Muscle of leg (tissue), 11 donors: ENCODE results near the gene UBAP2L. TPM values are rescaled to one million over a fixed set of nuclear protein-coding genes. Genes with fewer than 3 reads are reported as not detected.
A peak's percentile ranks its signal among the peaks of the same experiment; 100 is the strongest.
"Not testable (repeated sequence)": the region's sequence is repeated elsewhere in the genome, so short reads cannot be mapped to it uniquely, and the experiment has no call there.

Source experiments
- DNase-seq: peaks from one replicate; pipeline ENCODE4 v3.0.0; 2013
- H3K27ac ChIP-seq: one replicate; pipeline ENCODE4 v1.5.1; 2013; ENCODE audit warnings: mild to moderate bottlenecking, low read length, control low read depth
- H3K27me3 ChIP-seq: one replicate; pipeline ENCODE4 v1.6.1; 2013; ENCODE audit warnings: low read length; ENCODE audit not compliant: control insufficient read depth, insufficient read depth
- H3K36me3 ChIP-seq: one replicate; pipeline ENCODE4 v1.6.1; 2013; ENCODE audit warnings: low read length; ENCODE audit not compliant: control insufficient read depth, insufficient read depth
- H3K4me1 ChIP-seq: one replicate; pipeline ENCODE4 v1.6.1; 2013; ENCODE audit warnings: low read length; ENCODE audit not compliant: control insufficient read depth, insufficient read depth
- H3K4me3 ChIP-seq: one replicate; pipeline ENCODE4 v1.5.1; 2013; ENCODE audit warnings: low read length, control low read depth
- H3K9me3 ChIP-seq: replicated peaks from 2 replicates; pipeline ENCODE4 v1.6.1; 2013; ENCODE audit warnings: low read depth, low read length; ENCODE audit not compliant: control insufficient read depth
- WGBS: methylation state at CpG from one replicate; pipeline ENCODE4 v1.1.5; 2013; ENCODE audit warnings: missing lambda C conversion rate; ENCODE audit not compliant: insufficient coverage; 5-methylcytosine and 5-hydroxymethylcytosine counted together
- polyA plus RNA-seq, 8 donors: library from polyadenylated mRNA; unstranded; fragments of 120-200 nt; gene quantifications; one replicate each; pipeline versions ENCODE4 v1.2.1 to v1.2.3, GENCODE V29; 2013; ENCODE audit warnings: inconsistent platforms in 1 of 8, low replicate concordance in 1 of 8; ENCODE audit not compliant: insufficient read length in 8 of 8, insufficient read depth in 1 of 8
- total RNA-seq: library from RNA; stranded (reverse); fragments of 120-200 nt; gene quantifications from one replicate; pipeline ENCODE4 v1.2.4, GENCODE V29; 2013

Gene UBAP2L
- total and polyA plus RNA-seq, 9 donors, result 42.7 to 129 (median 106) TPM

DNA sequence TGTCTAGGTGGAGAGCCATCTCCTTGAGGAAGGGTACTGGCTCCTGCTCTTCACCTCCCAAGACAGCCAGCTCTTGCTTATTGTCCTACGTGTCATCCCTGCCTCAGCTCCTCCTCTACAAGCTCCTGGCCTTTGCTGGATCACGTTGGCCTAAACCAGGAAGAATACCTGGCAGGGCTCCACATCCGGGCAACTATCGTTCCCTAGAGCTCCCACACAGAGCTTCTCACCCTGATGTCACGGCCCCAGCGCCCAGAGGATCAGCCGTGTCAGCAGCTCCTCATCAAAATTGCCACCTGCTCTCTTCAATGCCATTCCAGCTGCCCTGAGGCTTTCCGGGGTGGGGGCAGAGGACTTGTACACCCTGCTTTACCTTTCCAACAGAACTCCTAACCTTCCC lies 26.9 kb upstream of the UBAP2L start:
- DNase-seq, result peak; percentile 31
- peak overlapping the region; percentile 42 for H3K27ac ChIP-seq
- peaks cover 15% of the 10 kb centered on the region for H3K4me1 ChIP-seq
- WGBS, result 64% methylated on average over 8 of the region's 8 CpGs
- peaks cover 7% of the 10 kb centered on the region for H3K27me3 ChIP-seq
- H3K9me3 ChIP-seq, result no peaks in the 10 kb centered on the region
- H3K36me3 ChIP-seq, result no peaks in the 10 kb centered on the region
- no peak overlapping the region for H3K4me3 ChIP-seq

DNA sequence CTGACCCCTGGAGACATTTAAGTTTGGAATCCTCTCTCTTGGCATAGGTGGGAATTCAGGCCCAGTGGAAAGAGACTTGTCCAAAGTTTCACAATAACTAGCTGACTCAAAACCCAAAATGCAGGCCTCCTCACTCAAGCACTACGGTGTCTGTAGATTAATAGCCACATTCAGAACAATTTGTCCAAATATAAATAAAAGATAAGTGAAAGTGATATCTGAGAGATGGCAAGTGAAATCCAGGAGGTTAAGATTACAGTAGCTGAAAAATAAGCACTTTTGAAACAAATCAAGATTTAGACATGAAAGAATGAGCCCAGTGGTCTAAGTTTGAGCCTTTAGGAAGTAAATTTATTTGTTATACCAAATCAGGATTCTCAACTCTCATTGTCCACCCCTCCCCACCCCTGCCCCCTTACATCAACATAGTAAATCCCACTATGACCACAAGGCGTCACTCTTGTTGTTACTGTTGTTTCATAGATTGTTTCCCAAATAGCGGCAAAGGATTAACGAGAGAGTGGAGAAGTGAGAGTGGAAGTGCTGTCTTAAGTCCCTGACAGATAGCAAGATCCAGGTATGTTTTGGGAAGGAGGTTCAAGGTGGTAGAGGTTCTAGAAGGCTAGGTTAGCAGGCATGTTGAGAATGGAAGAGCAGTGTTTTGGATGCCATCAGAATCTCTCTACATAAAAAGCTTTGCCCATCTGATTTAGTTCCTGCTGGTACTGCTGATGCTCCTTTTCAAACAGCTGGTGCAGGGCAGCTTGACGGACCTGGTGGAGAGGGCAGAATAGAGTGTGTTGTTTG lies 21.8 kb upstream of the UBAP2L start:
- no peaks in the 10 kb centered on the region for H3K4me1 ChIP-seq
- peaks cover 6% of the 10 kb centered on the region for H3K27me3 ChIP-seq
- WGBS, result 0% methylated on average over 2 of the region's 5 CpGs
- H3K4me3 ChIP-seq, result no peak overlapping the region
- H3K36me3 ChIP-seq, result no peaks in the 10 kb centered on the region
- no peaks in the 10 kb centered on the region for H3K9me3 ChIP-seq
- peak; percentile 84 for DNase-seq
- H3K27ac ChIP-seq, result no peak overlapping the region

DNA sequence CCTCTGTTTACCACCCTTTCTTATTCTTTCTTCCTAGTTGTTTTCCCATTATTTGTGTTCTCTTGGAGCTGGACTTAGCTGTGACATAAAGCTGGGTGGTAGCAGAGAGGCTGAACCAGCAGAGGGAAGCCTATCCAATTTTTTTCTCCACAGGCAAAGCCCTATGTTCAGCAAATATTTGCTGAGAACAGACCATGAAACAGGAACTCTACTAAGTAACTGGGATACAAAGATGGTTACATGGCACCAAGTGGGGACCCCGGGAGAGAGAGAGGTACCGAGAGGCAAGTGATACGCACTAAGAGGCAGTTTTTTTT lies 21.2 kb upstream of the UBAP2L start:
- H3K27me3 ChIP-seq, result peaks cover 2% of the 10 kb centered on the region
- WGBS, result 85% methylated on average over 3 of the region's 3 CpGs
- no peaks in the 10 kb centered on the region for H3K4me1 ChIP-seq
- H3K9me3 ChIP-seq, result no peaks in the 10 kb centered on the region
- H3K36me3 ChIP-seq, result no peaks in the 10 kb centered on the region
- no peak for DNase-seq
- H3K4me3 ChIP-seq, result no peak overlapping the region
- no peak overlapping the region for H3K27ac ChIP-seq

DNA sequence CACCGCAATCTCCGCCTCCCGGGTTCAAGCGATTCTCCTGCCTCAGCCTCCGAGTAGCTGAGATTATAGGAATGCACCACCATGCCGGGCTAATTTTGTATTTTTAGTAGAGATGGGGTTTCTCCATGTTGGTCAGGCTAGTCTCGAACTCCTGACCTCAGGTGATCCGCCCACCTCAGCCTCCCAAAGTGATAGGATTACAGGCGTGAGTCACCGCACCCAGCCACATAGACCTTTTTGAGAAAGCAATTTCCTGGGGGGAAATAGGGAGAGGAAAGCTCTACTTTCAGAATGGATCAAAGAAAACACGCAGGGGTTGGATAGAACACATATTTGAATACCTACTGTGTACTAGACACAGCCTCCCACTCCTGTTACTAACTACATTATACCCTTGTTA lies 15.0 kb upstream of the UBAP2L start:
- DNase-seq, result not testable (repeated sequence)

DNA sequence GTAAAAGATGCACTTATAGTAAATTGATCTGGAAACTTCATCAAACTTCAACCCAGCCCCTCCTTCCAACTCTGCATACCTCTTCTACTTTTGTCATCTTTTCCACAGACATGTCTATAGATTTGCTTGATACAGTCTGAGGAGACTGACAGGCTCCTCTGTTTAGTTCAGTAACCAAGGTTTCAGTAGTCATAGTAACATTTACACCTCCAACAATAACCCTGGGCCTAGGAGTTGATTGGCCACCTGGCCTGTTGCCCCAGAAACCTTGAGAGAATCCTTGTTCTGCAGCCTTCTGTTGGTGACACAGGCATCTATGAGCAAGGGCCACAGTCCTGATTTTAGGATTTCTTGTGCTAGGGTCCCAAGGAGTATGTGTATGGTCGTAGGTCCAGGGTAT lies 14.6 kb upstream of the UBAP2L start, which contains the start of gene CFAP141:
CFAP141 (minus strand) TSS at position 138 of the 400 bp plus-strand sequence; CDS start at position 112, 26 bp downstream.
- Histone ChIP-seq H3K4me1 (no peaks in the 10 kb centered on the region), H3K36me3 (peaks cover 40% of the 10 kb centered on the region), H3K9me3 (no peaks in the 10 kb centered on the region), H3K4me3 (no peak within 1 kb of the TSS), H3K27me3 (no peaks in the 10 kb centered on the region), H3K27ac (peak within 1 kb of the TSS; percentile 2)
- no CpG with 5 or more reads among the region's 1 CpG for WGBS
- DNase-seq, result peak; percentile 69

More for the DNA sequence above, 15.0 kb upstream of the UBAP2L start:
- H3K9me3 ChIP-seq, H3K4me1 ChIP-seq, H3K4me3 ChIP-seq, H3K27me3 ChIP-seq, H3K27ac ChIP-seq: not testable (repeated sequence)
- 100% methylated on average over 4 of the region's 11 CpGs for WGBS
- peaks cover 40% of the 10 kb centered on the region for H3K36me3 ChIP-seq

DNA sequence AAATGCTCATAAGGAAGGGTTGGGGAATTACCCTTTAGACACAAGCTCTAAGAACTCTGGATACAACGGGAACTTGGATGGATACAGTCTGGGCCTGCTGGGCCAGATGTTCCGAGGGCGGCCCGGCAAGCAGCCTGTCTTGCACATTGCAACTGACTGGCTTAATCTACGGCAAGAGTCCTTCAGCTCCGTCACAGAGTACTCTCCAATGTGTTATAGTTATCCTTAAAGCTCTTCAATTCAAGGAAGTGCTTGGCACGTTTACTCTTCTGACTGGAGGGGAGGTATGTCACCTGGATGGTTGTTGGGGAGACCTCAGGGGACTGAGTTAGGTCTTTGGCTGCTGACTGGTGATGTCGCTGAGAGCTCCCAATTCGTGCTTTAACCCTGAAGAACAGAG lies 13.5 kb upstream of the UBAP2L start:
- H3K36me3 ChIP-seq, result peaks cover 49% of the 10 kb centered on the region
- no peak overlapping the region for H3K27ac ChIP-seq
- WGBS, result 68% methylated on average over 5 of the region's 9 CpGs

DNA sequence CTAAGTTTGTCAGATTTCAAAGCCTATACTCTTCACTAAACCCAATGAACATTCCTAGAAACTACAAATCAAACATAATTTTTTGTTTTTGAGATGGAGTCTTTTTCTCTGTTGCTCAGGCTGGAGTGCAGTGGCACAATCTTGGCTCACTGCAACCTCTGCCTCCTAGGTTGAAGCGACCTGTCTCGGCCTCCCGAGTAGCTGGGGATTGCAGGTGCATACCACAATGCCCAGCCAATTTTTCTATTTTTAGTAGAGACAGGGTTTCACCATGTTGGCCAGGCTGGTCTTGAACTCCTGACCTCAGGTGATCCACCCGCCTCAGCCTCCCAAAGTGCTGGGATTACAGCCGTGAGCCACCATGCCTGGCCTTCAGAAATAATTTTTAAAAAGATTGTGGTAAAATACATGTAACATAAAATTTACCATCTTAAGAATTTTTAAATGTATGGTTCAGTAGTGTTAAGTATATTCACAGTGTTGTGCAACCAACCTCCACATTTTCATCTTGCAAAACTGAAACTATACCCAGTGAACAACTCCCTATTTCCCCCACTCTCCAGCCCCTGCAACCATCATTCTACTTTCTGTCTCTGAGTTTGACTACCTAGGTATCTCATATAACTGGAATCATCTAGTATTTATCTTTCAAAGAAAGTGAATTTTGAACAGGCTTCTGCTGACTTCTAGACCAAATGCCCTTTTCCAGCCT lies 11.9 kb upstream of the UBAP2L start:
- Histone ChIP-seq H3K9me3 (no peaks in the 10 kb centered on the region), H3K4me1 (no peaks in the 10 kb centered on the region), H3K4me3 (no peak overlapping the region), H3K36me3 (peaks cover 65% of the 10 kb centered on the region), H3K27ac (no peak overlapping the region), H3K27me3 (no peaks in the 10 kb centered on the region)
- no peak for DNase-seq
- no CpG with 5 or more reads among the region's 5 CpGs for WGBS

More for the DNA sequence above, 13.5 kb upstream of the UBAP2L start:
- H3K4me1 ChIP-seq, result no peaks in the 10 kb centered on the region
- H3K9me3 ChIP-seq, result no peaks in the 10 kb centered on the region
- DNase-seq, result no peak
- H3K4me3 ChIP-seq, result no peak overlapping the region
- H3K27me3 ChIP-seq, result no peaks in the 10 kb centered on the region

DNA sequence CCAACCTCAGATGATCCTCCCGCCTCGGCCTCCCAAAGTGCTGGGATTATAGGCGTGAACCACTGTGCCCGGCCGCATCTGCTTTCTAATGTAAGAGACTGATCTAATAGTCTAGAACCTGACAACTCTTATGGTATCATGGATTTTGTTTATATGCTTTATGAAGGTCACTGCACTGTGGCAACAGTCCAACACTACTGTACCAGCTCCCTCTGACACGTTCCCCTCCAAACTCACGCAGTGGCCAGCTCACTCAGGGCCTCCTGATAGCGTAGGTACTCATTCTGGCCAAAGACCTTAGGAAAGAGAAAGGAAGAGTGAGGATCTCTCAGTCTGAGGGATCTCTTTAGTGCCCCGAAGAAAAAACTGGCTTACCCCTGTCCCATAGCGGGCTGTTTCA lies 8.7 kb upstream of the UBAP2L start:
- no peak overlapping the region for H3K4me3 ChIP-seq
- no peaks in the 10 kb centered on the region for H3K9me3 ChIP-seq
- no peak for DNase-seq
- no peaks in the 10 kb centered on the region for H3K4me1 ChIP-seq
- peaks cover 60% of the 10 kb centered on the region for H3K36me3 ChIP-seq
- no peak overlapping the region for H3K27ac ChIP-seq
- no peaks in the 10 kb centered on the region for H3K27me3 ChIP-seq
- 97% methylated on average over 5 of the region's 10 CpGs for WGBS

DNA sequence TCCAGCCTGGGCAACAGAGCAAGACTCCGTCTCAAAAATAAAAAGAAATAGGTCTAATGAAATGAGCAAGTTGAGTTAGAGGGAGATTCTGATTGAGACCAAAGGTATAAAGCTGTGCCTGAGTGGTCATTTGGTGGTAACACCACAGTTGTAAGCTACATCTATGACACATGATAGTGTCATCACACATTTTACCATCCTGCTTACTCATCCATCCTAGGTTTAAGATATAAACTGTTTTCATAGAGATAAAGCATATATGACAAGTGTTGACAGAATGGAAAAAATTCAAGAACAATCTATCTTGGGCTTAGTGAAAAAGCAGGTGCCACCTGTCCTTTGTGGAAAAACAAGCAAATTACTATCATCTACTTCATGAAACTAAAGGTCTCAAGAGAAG lies 7.5 kb upstream of the UBAP2L start:
- H3K27me3 ChIP-seq, result no peaks in the 10 kb centered on the region
- no peak overlapping the region for H3K27ac ChIP-seq
- no peak overlapping the region for H3K4me3 ChIP-seq
- no peaks in the 10 kb centered on the region for H3K9me3 ChIP-seq
- peaks cover 62% of the 10 kb centered on the region for H3K36me3 ChIP-seq
- H3K4me1 ChIP-seq, result no peaks in the 10 kb centered on the region
- no CpG with 5 or more reads among the region's 1 CpG for WGBS
- DNase-seq, result no peak

DNA sequence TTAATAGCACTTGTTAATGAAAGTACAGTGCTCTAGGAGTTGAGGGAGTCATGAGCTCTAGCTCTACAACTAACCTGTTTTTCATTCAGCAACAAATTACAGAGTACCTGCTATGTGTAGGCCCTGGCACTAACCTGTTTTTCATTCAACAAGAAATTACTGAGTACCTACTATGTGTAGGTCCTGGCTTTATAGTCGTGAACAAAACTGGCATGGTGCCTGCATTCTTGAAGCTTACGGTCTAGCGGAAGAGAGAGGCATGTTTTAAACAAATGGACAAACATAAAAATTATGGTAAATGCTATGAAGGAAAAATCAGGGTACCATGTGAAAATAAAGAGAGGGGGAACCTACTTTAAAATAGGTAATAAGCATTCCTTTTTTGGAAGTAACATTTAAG lies 2.2 kb upstream of the UBAP2L start:
- Histone ChIP-seq H3K27ac (no peak overlapping the region), H3K9me3 (no peaks in the 10 kb centered on the region), H3K4me3 (no peak overlapping the region), H3K27me3 (no peaks in the 10 kb centered on the region), H3K4me1 (peaks cover 10% of the 10 kb centered on the region), H3K36me3 (peaks cover 29% of the 10 kb centered on the region)
- no CpG with 5 or more reads among the region's 3 CpGs for WGBS
- no peak for DNase-seq
